ENCODE measurements around the gene PDC.

PDC gene

DNA sequence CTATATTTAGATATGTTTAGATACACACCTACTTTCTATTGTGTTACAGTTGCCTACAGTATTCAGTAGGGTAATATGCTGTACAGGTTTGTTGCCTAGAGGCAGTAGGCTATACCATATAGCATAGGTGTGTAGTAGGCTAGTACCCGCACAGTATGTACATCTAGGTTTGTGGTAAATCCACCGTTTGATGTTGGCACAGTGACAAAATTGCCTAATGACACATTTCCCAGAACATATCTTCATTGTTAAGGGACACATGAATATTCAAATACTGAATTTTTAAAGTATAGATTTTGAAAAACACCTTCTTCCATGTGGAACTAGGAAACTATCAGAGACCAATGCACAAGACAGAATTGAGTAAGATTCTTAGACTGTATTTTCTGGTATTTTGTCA lies 22.6 kb upstream of the PDC start:
- DNase-seq (ENCODE audit: low spot score), result no peak
- Histone ChIP-seq H3K27ac (no peak overlapping the region), H3K4me3 (no peak overlapping the region)
- TF ChIP-seq, protein P1, sequence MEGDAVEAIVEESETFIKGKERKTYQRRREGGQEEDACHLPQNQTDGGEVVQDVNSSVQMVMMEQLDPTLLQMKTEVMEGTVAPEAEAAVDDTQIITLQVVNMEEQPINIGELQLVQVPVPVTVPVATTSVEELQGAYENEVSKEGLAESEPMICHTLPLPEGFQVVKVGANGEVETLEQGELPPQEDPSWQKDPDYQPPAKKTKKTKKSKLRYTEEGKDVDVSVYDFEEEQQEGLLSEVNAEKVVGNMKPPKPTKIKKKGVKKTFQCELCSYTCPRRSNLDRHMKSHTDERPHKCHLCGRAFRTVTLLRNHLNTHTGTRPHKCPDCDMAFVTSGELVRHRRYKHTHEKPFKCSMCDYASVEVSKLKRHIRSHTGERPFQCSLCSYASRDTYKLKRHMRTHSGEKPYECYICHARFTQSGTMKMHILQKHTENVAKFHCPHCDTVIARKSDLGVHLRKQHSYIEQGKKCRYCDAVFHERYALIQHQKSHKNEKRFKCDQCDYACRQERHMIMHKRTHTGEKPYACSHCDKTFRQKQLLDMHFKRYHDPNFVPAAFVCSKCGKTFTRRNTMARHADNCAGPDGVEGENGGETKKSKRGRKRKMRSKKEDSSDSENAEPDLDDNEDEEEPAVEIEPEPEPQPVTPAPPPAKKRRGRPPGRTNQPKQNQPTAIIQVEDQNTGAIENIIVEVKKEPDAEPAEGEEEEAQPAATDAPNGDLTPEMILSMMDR (IDR thresholded peaks at IDR 0.05), result no peak

DNA sequence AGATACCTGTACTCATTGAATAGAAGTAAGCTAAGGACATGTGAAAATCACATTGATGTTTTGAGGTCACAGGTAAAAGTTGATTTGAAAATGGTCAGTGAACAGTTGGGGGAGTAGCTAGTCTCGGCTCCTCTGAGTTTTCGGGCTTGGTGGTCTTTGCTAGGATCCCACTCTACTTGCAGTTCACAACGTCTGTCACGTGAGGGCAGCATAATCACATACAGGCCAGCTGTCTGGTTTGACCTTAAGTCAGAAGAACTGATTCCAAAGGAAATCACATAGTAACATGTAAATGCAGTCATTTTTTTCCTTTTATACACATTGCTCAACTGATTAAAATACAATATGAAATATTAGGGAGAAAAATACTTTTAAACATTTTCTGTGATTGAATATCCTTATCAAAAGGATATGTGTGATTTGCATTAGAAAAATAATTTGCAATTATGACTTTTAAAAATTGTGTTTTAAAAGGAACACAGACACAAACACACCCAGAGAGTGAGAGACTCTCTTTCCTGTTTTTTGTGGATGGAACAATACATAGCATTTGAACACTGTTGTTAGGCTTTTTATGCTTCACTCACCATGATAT lies 21.8 kb upstream of the PDC start:
- DNase-seq (ENCODE audit: low spot score), result no peak
- TF ChIP-seq, protein P1 (IDR thresholded peaks at IDR 0.05), result peak; percentile 63
- Histone ChIP-seq H3K27ac (no peak overlapping the region), H3K4me3 (no peak overlapping the region)

DNA sequence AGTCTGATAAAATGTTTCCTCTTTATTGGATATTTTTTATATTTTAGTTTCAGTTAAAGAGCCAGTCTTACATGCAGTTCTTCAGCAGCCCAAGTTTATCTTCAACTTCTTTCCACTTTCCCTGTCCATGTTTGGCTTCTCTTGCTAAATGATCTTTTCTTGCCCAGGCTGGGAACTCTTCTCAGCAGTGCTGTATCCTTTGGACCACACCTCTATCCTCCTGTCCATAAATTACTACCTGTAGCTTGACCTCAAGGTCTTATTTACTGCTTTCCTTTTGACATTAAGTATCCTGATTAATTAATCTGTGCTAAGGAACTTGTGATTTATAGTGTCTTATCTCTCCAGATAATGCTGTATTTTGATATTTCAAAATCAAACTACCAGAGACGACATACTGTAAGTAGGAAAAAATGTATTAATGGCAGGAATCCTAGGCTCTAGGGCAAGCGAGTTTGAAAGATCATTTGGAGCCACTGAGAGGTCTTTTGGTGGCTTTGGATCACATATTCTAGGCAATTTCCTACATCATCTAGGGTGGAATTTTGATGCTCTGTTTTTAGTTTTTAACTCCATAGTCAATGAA lies 20.5 kb upstream of the PDC start:
- Histone ChIP-seq H3K27ac (no peak overlapping the region), H3K4me3 (no peak overlapping the region)
- TF ChIP-seq, protein P1 (IDR thresholded peaks at IDR 0.05), result no peak
- no peak for DNase-seq (ENCODE audit: low spot score)

- H3K4me3 ChIP-seq, result no peak overlapping the region
- H3K27ac ChIP-seq, result no peak overlapping the region
- DNase-seq (ENCODE audit: low spot score), result no peak
- TF ChIP-seq, protein P1 (IDR thresholded peaks at IDR 0.05), result no peak
Measured at GRCh38 chr1:186479162-186479561, 18.2 kb upstream of the PDC start.

GRCh38 chr1:186476264-186477040 lies 15.5 kb upstream of the PDC start:
- Histone ChIP-seq H3K4me3 (no peak overlapping the region), H3K27ac (no peak overlapping the region)
- DNase-seq (ENCODE audit: low spot score), result no peak
- TF ChIP-seq, protein P1 (IDR thresholded peaks at IDR 0.05), result no peak

GRCh38 chr1:186474208-186474607 lies 13.3 kb upstream of the PDC start:
- Histone ChIP-seq H3K4me3 (no peak overlapping the region), H3K27ac (no peak overlapping the region)
- TF ChIP-seq, protein P1 (IDR thresholded peaks at IDR 0.05), result no peak
- no peak for DNase-seq (ENCODE audit: low spot score)

All from coronary artery (tissue), 2 donors.